ENCODE data around the gene EIF2S2.
A peak's percentile ranks its signal among the peaks of the same experiment; 100 is the strongest.

EIF2S2 gene

GRCh38 chr20:34045294-34045693, 66.7 kb downstream of the EIF2S2 start:
- WGBS: 50% methylated on average over 1 of the region's 2 CpGs
- Histone ChIP-seq H4K91ac (ENCODE audit: low read length) (no peak overlapping the region), H3K4ac (ENCODE audit: low read depth in 1 of 2, low read length in 2 of 2) (no peak overlapping the region), H3K79me1 (replicated peaks; ENCODE audit: low read length, poor library complexity, severe bottlenecking) (peaks cover 41% of the 10 kb centered on the region), H2AFZ (ENCODE audit: low read depth, low read length) (no peak overlapping the region), H3K14ac (ENCODE audit: low read length in 2 of 2) (no peak overlapping the region), H2BK12ac (ENCODE audit: low read length in 2 of 2) (no peak overlapping the region), H3K9me3 (ENCODE audit: control insufficient read depth, low read length) (no peaks in the 10 kb centered on the region), H2BK5ac (ENCODE audit: low read depth, low read length, poor library complexity, severe bottlenecking) (no peak overlapping the region), H3K4me3 (ENCODE audit: insufficient read depth in 1 of 2, low read depth in 1 of 2, low read length in 2 of 2) (no peak overlapping the region), H3K27me3 (ENCODE audit: control insufficient read depth in 1 of 2, insufficient read depth in 1 of 2, low read length in 2 of 2) (no peaks in the 10 kb centered on the region), H3K27ac (ENCODE audit: low read length, poor library complexity, severe bottlenecking) (no peak overlapping the region), H3K9ac (ENCODE audit: low read length) (no peak overlapping the region), H3K23ac (ENCODE audit: low read length in 2 of 2) (no peak overlapping the region), H3K4me1 (ENCODE audit: control insufficient read depth, insufficient read depth, low read depth, low read length) (no peaks in the 10 kb centered on the region), H2BK15ac (ENCODE audit: low read depth, poor library complexity, severe bottlenecking) (no peak overlapping the region), H3K18ac (ENCODE audit: low read depth in 1 of 2, low read length in 2 of 2) (no peak overlapping the region), H2AK5ac (ENCODE audit: low read length, severe bottlenecking) (no peak overlapping the region), H3K36me3 (ENCODE audit: control insufficient read depth in 1 of 2, insufficient read depth in 2 of 2, low read depth in 1 of 2, low read length in 2 of 2) (peaks cover 3 to 9% of the 10 kb centered on the region in 2 experiments), H2BK120ac (ENCODE audit: low read depth, low read length) (no peak overlapping the region), H3K4me2 (ENCODE audit: low read length, poor library complexity, severe bottlenecking) (no peak overlapping the region), H4K8ac (ENCODE audit: low read length) (no peak overlapping the region)
- no peak for DNase-seq

GRCh38 chr20:34043025-34043424, 69.0 kb downstream of the EIF2S2 start:
- Histone ChIP-seq H3K14ac (ENCODE audit: low read length in 2 of 2) (no peak overlapping the region), H3K9ac (ENCODE audit: low read length) (no peak overlapping the region), H3K9me3 (ENCODE audit: control insufficient read depth, low read length) (no peaks in the 10 kb centered on the region), H4K8ac (ENCODE audit: low read length) (no peak overlapping the region), H2BK5ac (ENCODE audit: low read depth, low read length, poor library complexity, severe bottlenecking) (no peak overlapping the region), H2BK12ac (ENCODE audit: low read length in 2 of 2) (no peak overlapping the region), H3K4me1 (ENCODE audit: control insufficient read depth, insufficient read depth, low read depth, low read length) (no peaks in the 10 kb centered on the region), H3K36me3 (ENCODE audit: control insufficient read depth in 1 of 2, insufficient read depth in 2 of 2, low read depth in 1 of 2, low read length in 2 of 2) (peaks cover 3 to 9% of the 10 kb centered on the region in 2 experiments), H3K4me2 (ENCODE audit: low read length, poor library complexity, severe bottlenecking) (no peak overlapping the region), H3K4ac (ENCODE audit: low read depth in 1 of 2, low read length in 2 of 2) (no peak overlapping the region), H2BK15ac (ENCODE audit: low read depth, poor library complexity, severe bottlenecking) (no peak overlapping the region), H2AK5ac (ENCODE audit: low read length, severe bottlenecking) (no peak overlapping the region), H3K27ac (ENCODE audit: low read length, poor library complexity, severe bottlenecking) (no peak overlapping the region), H3K23ac (ENCODE audit: low read length in 2 of 2) (no peak overlapping the region), H2AFZ (ENCODE audit: low read depth, low read length) (no peak overlapping the region), H3K27me3 (ENCODE audit: control insufficient read depth in 1 of 2, insufficient read depth in 1 of 2, low read length in 2 of 2) (no peaks in the 10 kb centered on the region), H3K4me3 (ENCODE audit: insufficient read depth in 1 of 2, low read depth in 1 of 2, low read length in 2 of 2) (no peak overlapping the region), H3K18ac (ENCODE audit: low read depth in 1 of 2, low read length in 2 of 2) (no peak overlapping the region), H3K79me1 (replicated peaks; ENCODE audit: low read length, poor library complexity, severe bottlenecking) (peaks cover 43% of the 10 kb centered on the region), H2BK120ac (ENCODE audit: low read depth, low read length) (no peak overlapping the region), H4K91ac (ENCODE audit: low read length) (no peak overlapping the region)
- DNase-seq: peak; percentile 19

- Histone ChIP-seq H2BK12ac (ENCODE audit: low read length in 2 of 2) (no peak overlapping the region), H3K4me1 (ENCODE audit: control insufficient read depth, insufficient read depth, low read depth, low read length) (no peaks in the 10 kb centered on the region), H2BK15ac (ENCODE audit: low read depth, poor library complexity, severe bottlenecking) (no peak overlapping the region), H3K23ac (ENCODE audit: low read length in 2 of 2) (no peak overlapping the region), H4K8ac (ENCODE audit: low read length) (no peak overlapping the region), H2BK120ac (ENCODE audit: low read depth, low read length) (no peak overlapping the region), H3K79me1 (replicated peaks; ENCODE audit: low read length, poor library complexity, severe bottlenecking) (peaks cover 44% of the 10 kb centered on the region), H3K9me3 (ENCODE audit: control insufficient read depth, low read length) (no peaks in the 10 kb centered on the region), H4K91ac (ENCODE audit: low read length) (no peak overlapping the region), H3K36me3 (ENCODE audit: control insufficient read depth in 1 of 2, insufficient read depth in 2 of 2, low read depth in 1 of 2, low read length in 2 of 2) (peaks cover 3 to 9% of the 10 kb centered on the region in 2 experiments), H3K4ac (ENCODE audit: low read depth in 1 of 2, low read length in 2 of 2) (no peak overlapping the region), H3K4me2 (ENCODE audit: low read length, poor library complexity, severe bottlenecking) (no peak overlapping the region), H3K14ac (ENCODE audit: low read length in 2 of 2) (no peak overlapping the region), H2BK5ac (ENCODE audit: low read depth, low read length, poor library complexity, severe bottlenecking) (no peak overlapping the region), H3K4me3 (ENCODE audit: insufficient read depth in 1 of 2, low read depth in 1 of 2, low read length in 2 of 2) (no peak overlapping the region), H3K27ac (ENCODE audit: low read length, poor library complexity, severe bottlenecking) (no peak overlapping the region), H3K27me3 (ENCODE audit: control insufficient read depth in 1 of 2, insufficient read depth in 1 of 2, low read length in 2 of 2) (no peaks in the 10 kb centered on the region), H3K9ac (ENCODE audit: low read length) (no peak overlapping the region), H3K18ac (ENCODE audit: low read depth in 1 of 2, low read length in 2 of 2) (no peak overlapping the region), H2AK5ac (ENCODE audit: low read length, severe bottlenecking) (no peak overlapping the region), H2AFZ (ENCODE audit: low read depth, low read length) (no peak overlapping the region)
- 63% methylated on average over 4 of the region's 4 CpGs for WGBS
- DNase-seq: no peak
Measured at GRCh38 chr20:34042262-34042661, 69.8 kb downstream of the EIF2S2 start.

GRCh38 chr20:34041226-34041625, 70.8 kb downstream of the EIF2S2 start:
- no peak overlapping the region for H2AK5ac ChIP-seq (ENCODE audit: low read length, severe bottlenecking)
- no peak overlapping the region for H3K4me3 ChIP-seq (ENCODE audit: insufficient read depth in 1 of 2, low read depth in 1 of 2, low read length in 2 of 2)
- H2BK12ac ChIP-seq (ENCODE audit: low read length in 2 of 2): no peak overlapping the region
- H3K9me3 ChIP-seq (ENCODE audit: control insufficient read depth, low read length): no peaks in the 10 kb centered on the region
- H3K27me3 ChIP-seq (ENCODE audit: control insufficient read depth in 1 of 2, insufficient read depth in 1 of 2, low read length in 2 of 2): no peaks in the 10 kb centered on the region
- H3K23ac ChIP-seq (ENCODE audit: low read length in 2 of 2): no peak overlapping the region
- H3K14ac ChIP-seq (ENCODE audit: low read length in 2 of 2): no peak overlapping the region
- no peak overlapping the region for H3K4ac ChIP-seq (ENCODE audit: low read depth in 1 of 2, low read length in 2 of 2)
- no peak overlapping the region for H2BK5ac ChIP-seq (ENCODE audit: low read depth, low read length, poor library complexity, severe bottlenecking)
- peaks cover 3% of the 10 kb centered on the region for H3K4me1 ChIP-seq (ENCODE audit: control insufficient read depth, insufficient read depth, low read depth, low read length)
- H4K8ac ChIP-seq (ENCODE audit: low read length): no peak overlapping the region
- H4K91ac ChIP-seq (ENCODE audit: low read length): no peak overlapping the region
- no peak overlapping the region for H3K4me2 ChIP-seq (ENCODE audit: low read length, poor library complexity, severe bottlenecking)
- H3K9ac ChIP-seq (ENCODE audit: low read length): no peak overlapping the region
- no peak overlapping the region for H3K18ac ChIP-seq (ENCODE audit: low read depth in 1 of 2, low read length in 2 of 2)
- H2AFZ ChIP-seq (ENCODE audit: low read depth, low read length): no peak overlapping the region
- no peak overlapping the region for H2BK15ac ChIP-seq (ENCODE audit: low read depth, poor library complexity, severe bottlenecking)
- no peak overlapping the region for H2BK120ac ChIP-seq (ENCODE audit: low read depth, low read length)
- peaks cover 43% of the 10 kb centered on the region for H3K79me1 ChIP-seq (replicated peaks; ENCODE audit: low read length, poor library complexity, severe bottlenecking)
- H3K36me3 ChIP-seq (ENCODE audit: control insufficient read depth in 1 of 2, insufficient read depth in 2 of 2, low read depth in 1 of 2, low read length in 2 of 2): peaks cover 3 to 7% of the 10 kb centered on the region in 2 experiments
- DNase-seq: no peak
- no peak overlapping the region for H3K27ac ChIP-seq (ENCODE audit: low read length, poor library complexity, severe bottlenecking)
- 97% methylated on average over 3 of the region's 4 CpGs for WGBS
